Lower leg skin (tissue), 3 donors: ENCODE data around the gene PRR33.

Source experiments
- POLR2A ChIP-seq, 2 donors: fragments of 450-650 bp; IDR thresholded peaks; one replicate each; pipeline ENCODE4 v1.6.1; 2016 to 2017; ENCODE audit warnings: antibody characterized with exemption in 2 of 2, mild to moderate bottlenecking in 1 of 2, moderate library complexity in 1 of 2
- TF ChIP-seq, protein P1 (sequence below), 3 donors: fragments of 450-650 bp; IDR thresholded peaks; one replicate each; pipeline ENCODE4 v1.5.1; 2016; ENCODE audit warnings: antibody characterized with exemption in 3 of 3, mild to moderate bottlenecking in 3 of 3, moderate library complexity in 2 of 3

DNA sequence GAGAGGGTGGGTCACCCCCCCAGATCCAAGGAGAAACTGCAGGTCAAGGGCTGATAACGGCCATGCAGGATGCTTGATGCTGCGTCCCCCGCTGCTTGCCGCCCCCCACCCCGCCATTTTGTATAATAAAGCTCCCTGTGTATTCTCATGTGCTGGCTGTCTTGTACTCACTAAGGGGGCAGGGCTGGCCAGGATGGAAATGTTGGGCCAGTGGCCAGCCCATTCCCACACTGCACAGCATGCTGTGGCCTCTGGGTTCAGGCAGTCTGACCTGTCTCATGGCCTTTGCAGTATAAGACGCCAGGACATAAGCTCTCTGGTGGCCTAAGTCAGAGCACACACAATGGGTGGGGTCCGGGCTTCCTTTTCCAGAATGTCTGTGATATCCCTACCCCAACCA, 421 bp upstream of the PRR33 start:
- TF ChIP-seq, protein P1, sequence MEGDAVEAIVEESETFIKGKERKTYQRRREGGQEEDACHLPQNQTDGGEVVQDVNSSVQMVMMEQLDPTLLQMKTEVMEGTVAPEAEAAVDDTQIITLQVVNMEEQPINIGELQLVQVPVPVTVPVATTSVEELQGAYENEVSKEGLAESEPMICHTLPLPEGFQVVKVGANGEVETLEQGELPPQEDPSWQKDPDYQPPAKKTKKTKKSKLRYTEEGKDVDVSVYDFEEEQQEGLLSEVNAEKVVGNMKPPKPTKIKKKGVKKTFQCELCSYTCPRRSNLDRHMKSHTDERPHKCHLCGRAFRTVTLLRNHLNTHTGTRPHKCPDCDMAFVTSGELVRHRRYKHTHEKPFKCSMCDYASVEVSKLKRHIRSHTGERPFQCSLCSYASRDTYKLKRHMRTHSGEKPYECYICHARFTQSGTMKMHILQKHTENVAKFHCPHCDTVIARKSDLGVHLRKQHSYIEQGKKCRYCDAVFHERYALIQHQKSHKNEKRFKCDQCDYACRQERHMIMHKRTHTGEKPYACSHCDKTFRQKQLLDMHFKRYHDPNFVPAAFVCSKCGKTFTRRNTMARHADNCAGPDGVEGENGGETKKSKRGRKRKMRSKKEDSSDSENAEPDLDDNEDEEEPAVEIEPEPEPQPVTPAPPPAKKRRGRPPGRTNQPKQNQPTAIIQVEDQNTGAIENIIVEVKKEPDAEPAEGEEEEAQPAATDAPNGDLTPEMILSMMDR (IDR thresholded peaks at IDR 0.05): no peak
- TF ChIP-seq POLR2A (IDR thresholded peaks at IDR 0.05): no peak
